Caco-2 (cell line): ENCODE results near the gene WNK2. TPM values are rescaled to one million over a fixed set of nuclear protein-coding genes. Genes with fewer than 3 reads are reported as not detected.
"Not testable (repeated sequence)": the region's sequence is repeated elsewhere in the genome, so short reads cannot be mapped to it uniquely, and the experiment has no call there.

Source experiments
- BruUV-seq: library from RNA; stranded (reverse); fragments of 400-500 nt; replicated peaks from 2 replicates; lab custom pipeline; 2021; lab: Mats Ljungman, UMichigan
- CTCF ChIA-PET: fragments of 300-600 bp; sonication (Branson Sonifier 250); formaldehyde crosslinking; loops from one replicate; lab custom pipeline; 2022; ENCODE audit warnings: antibody characterized with exemption; lab: Charles Lee
- POLR2A ChIA-PET: fragments of 300-600 bp; sonication (Branson Sonifier 250); formaldehyde crosslinking; loops from one replicate; lab custom pipeline; 2022; ENCODE audit warnings: antibody characterized with exemption; lab: Charles Lee
- DNase-seq, 2 experiments: peaks; one replicate each; pipeline versions ENCODE4 v3.0.0 to v3.0.0-alpha.2; 2020 to 2022
- H3K27me3 ChIP-seq: replicated peaks from 2 replicates; pipeline ENCODE4 v1.6.0; 2011; ENCODE audit warnings: low read length; ENCODE audit not compliant: control insufficient read depth, insufficient read depth
- H3K36me3 ChIP-seq: 2 replicates; pipeline ENCODE4 v1.5.1; 2011; ENCODE audit warnings: low read length; ENCODE audit not compliant: control insufficient read depth, insufficient read depth
- H3K4me1 ChIP-seq: fragments of 250-450 bp; sonication (Bioruptor Pico); 2 replicates; pipeline ENCODE4 v1.5.1; 2020; ENCODE audit warnings: mild to moderate bottlenecking
- H3K4me3 ChIP-seq: 2 replicates; pipeline ENCODE4 v1.5.1; 2011; ENCODE audit warnings: low read depth, mild to moderate bottlenecking, control low read depth, low read length
- H3K9me3 ChIP-seq: fragments of 250-450 bp; sonication (Bioruptor Pico); 2 replicates; pipeline ENCODE4 v1.5.1; 2020; ENCODE audit warnings: mild to moderate bottlenecking, moderate library complexity
- H3K27ac Mint-ChIP-seq: one replicate; pipeline ENCODE4 v1.8.0; 2022; ENCODE audit warnings: mixed read lengths; ENCODE audit not compliant: unreplicated experiment
- H3K27me3 Mint-ChIP-seq: one replicate; pipeline ENCODE4 v1.8.0; 2022; ENCODE audit warnings: mixed read lengths; ENCODE audit not compliant: insufficient read depth, unreplicated experiment
- H3K36me3 Mint-ChIP-seq: one replicate; pipeline ENCODE4 v1.8.0; 2022; ENCODE audit warnings: mild to moderate bottlenecking, mixed read lengths; ENCODE audit not compliant: insufficient read depth, unreplicated experiment
- H3K4me1 Mint-ChIP-seq: one replicate; pipeline ENCODE4 v1.8.0; 2022; ENCODE audit warnings: low read depth, mixed read lengths; ENCODE audit not compliant: unreplicated experiment
- H3K4me3 Mint-ChIP-seq: one replicate; pipeline ENCODE4 v1.8.0; 2022; ENCODE audit warnings: mild to moderate bottlenecking, moderate library complexity, mixed read lengths; ENCODE audit not compliant: unreplicated experiment
- H3K9me3 Mint-ChIP-seq: one replicate; pipeline ENCODE4 v1.8.0; 2022; ENCODE audit warnings: mixed read lengths; ENCODE audit not compliant: unreplicated experiment
- CTCF ChIP-seq, 2 experiments: fragments of 200-600 bp in 1 of 2; IDR thresholded peaks; 1 replicate in 1 of 2; 2 replicates in 1 of 2; pipeline versions ENCODE4 v1.5.1 to v1.8.0; 2011 to 2022; ENCODE audit warnings: antibody characterized with exemption in 1 of 2, control low read depth in 1 of 2, inconsistent platforms in 1 of 2, low read depth in 1 of 2, low read length in 1 of 2, mild to moderate bottlenecking in 1 of 2, moderate library complexity in 1 of 2; ENCODE audit not compliant: insufficient read depth in 1 of 2, severe bottlenecking in 1 of 2, unreplicated experiment in 1 of 2
- intact Hi-C: fragments of 100-400 bp; cut with micrococcal nuclease; formaldehyde crosslinking; loops from one replicate; pipeline ENCODE4 v1.10.0; 2022; ENCODE audit not compliant: unreplicated experiment
- total RNA-seq: library from RNA; stranded (reverse); gene quantifications from 2 replicates; pipeline ENCODE4 v1.2.3, GENCODE V29; 2022

The WNK2 gene
- total RNA-seq, 1 experiment from 2014 or later, result 21.7 TPM

DNA sequence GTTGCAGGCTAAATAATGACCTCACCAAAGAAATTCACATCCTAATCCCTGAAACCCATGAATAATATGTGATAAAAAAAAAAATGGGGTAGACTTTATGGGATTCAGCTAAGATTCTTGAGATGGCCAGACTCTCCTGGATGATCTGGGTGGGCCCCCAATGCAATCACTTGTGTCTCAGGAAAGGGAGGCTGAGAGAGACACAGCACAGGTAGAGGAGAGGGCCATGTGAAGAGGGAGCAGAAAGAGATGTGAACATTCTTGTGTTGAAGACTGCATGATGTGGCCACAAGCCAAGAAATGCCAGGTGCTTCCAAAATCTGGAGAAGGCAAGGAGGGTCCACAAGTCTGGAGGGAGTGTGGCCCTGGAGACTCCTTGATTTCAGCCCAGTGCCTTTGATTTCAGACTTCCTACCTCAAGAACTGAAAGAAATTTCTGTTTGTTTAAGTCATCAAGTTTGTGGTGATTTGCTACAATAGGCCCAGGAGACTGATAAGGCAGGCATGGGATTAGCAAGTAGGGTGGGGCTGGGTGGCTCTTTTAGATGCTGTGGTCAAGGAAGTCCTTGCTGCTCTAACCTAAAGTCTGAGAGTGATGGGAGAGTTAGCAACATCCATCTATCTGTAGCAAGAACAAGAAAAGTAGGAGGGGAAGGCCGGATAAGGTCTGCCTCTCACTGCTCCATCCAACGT is 180.9 kb downstream of the WNK2 start:
- Mint-ChIP-seq H3K9me3 (no peaks in the 10 kb centered on the region), H3K27ac (no peak overlapping the region), H3K36me3 (no peaks in the 10 kb centered on the region), H3K4me1 (no peaks in the 10 kb centered on the region), H3K4me3 (no peak overlapping the region), H3K27me3 (no peaks in the 10 kb centered on the region)
- ChIA-PET POLR2A (no interaction called here), CTCF (no interaction called here)
- Histone ChIP-seq H3K9me3 (no peaks in the 10 kb centered on the region), H3K4me3 (no peak overlapping the region), H3K4me1 (no peaks in the 10 kb centered on the region), H3K36me3 (no peaks in the 10 kb centered on the region), H3K27me3 (no peaks in the 10 kb centered on the region)
- TF ChIP-seq CTCF (IDR thresholded peaks at IDR 0.05; ENCODE audit: insufficient read depth in 1 of 2, low read depth in 1 of 2, low read length in 1 of 2, severe bottlenecking in 1 of 2, unreplicated experiment in 1 of 2), result no peak
- intact Hi-C loops, result no loop called here
- no TSS peak for BruUV-seq
- DNase-seq, result no peak

GRCh38 chr9:93365427-93366118 is 181.6 kb downstream of the WNK2 start:
- Mint-ChIP-seq H3K9me3 (no peaks in the 10 kb centered on the region), H3K27ac (no peak overlapping the region), H3K4me1 (no peaks in the 10 kb centered on the region), H3K4me3 (no peak overlapping the region), H3K27me3 (no peaks in the 10 kb centered on the region), H3K36me3 (no peaks in the 10 kb centered on the region)
- Histone ChIP-seq H3K4me3 (no peak overlapping the region), H3K36me3 (no peaks in the 10 kb centered on the region), H3K4me1 (no peaks in the 10 kb centered on the region), H3K27me3 (no peaks in the 10 kb centered on the region), H3K9me3 (no peaks in the 10 kb centered on the region)
- CTCF ChIA-PET, result no interaction called here
- no peak for DNase-seq
- no TSS peak for BruUV-seq
- POLR2A ChIA-PET, result no interaction called here
- no peak for TF ChIP-seq CTCF (IDR thresholded peaks at IDR 0.05; ENCODE audit: insufficient read depth in 1 of 2, low read depth in 1 of 2, low read length in 1 of 2, severe bottlenecking in 1 of 2, unreplicated experiment in 1 of 2)
- intact Hi-C loops, result no loop called here

DNA sequence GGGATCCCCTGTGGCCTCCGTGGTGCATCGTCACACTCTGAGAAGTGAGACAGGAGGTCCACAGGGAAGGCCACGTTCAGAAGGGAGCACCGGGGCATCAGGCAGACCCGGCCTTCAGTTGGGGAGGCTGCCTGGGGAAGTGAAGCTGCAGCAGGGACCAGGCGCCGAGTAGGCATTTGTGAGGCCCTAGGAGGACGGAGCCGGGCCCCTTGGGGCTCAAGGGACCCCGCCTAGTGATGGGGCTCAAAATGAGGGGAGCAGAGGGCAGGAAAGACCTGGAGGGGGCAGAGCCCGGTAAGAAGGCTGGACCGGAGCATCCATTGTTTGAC is 182.1 kb downstream of the WNK2 start:
- Mint-ChIP-seq H3K36me3 (no peaks in the 10 kb centered on the region), H3K4me3 (no peak overlapping the region)
- no peak overlapping the region for H3K4me3 ChIP-seq

DNA sequence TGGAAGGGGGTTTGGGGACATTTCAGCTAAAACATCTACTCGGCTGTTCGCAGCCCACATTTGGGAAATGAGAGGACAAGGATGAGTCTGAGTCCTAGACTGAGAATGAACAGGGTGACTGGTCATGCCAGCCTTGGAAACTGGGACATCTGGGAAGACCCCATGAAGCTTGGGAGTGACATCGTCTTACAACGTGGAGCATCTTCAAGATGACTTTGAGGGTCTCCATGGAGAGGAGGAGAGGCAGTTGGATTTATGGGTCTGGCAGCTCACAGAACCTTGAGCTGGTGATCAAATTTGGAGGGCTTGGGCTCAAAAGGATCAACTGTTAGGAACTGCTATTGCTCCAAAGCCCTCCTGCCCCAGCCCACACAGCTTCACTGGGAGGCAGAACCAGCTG is 182.5 kb downstream of the WNK2 start:
- CTCF ChIA-PET, POLR2A ChIA-PET: not testable (repeated sequence)

More for the DNA sequence above, 182.1 kb downstream of the WNK2 start:
- no peak for DNase-seq
- H3K27ac Mint-ChIP-seq, result no peak overlapping the region
- no peaks in the 10 kb centered on the region for H3K4me1 Mint-ChIP-seq
- BruUV-seq, result no TSS peak
- H3K27me3 ChIP-seq, result no peaks in the 10 kb centered on the region
- H3K9me3 ChIP-seq, result no peaks in the 10 kb centered on the region
- H3K9me3 Mint-ChIP-seq, result no peaks in the 10 kb centered on the region
- TF ChIP-seq CTCF (IDR thresholded peaks at IDR 0.05; ENCODE audit: insufficient read depth in 1 of 2, low read depth in 1 of 2, low read length in 1 of 2, severe bottlenecking in 1 of 2, unreplicated experiment in 1 of 2), result no peak
- ChIA-PET POLR2A (no interaction called here), CTCF (no interaction called here)
- no peaks in the 10 kb centered on the region for H3K36me3 ChIP-seq
- H3K27me3 Mint-ChIP-seq, result no peaks in the 10 kb centered on the region
- intact Hi-C loops, result no loop called here
- H3K4me1 ChIP-seq, result no peaks in the 10 kb centered on the region

More for the DNA sequence above, 182.5 kb downstream of the WNK2 start:
- H3K36me3 ChIP-seq, H3K4me1 ChIP-seq, H3K9me3 Mint-ChIP-seq, H3K27ac Mint-ChIP-seq, H3K4me1 Mint-ChIP-seq, H3K27me3 Mint-ChIP-seq, BruUV-seq, H3K9me3 ChIP-seq, DNase-seq, H3K27me3 ChIP-seq, H3K36me3 Mint-ChIP-seq, H3K4me3 Mint-ChIP-seq, intact Hi-C loops, H3K4me3 ChIP-seq: not testable (repeated sequence)
